Measurements from ENCODE around the gene THSD4.

DNA sequence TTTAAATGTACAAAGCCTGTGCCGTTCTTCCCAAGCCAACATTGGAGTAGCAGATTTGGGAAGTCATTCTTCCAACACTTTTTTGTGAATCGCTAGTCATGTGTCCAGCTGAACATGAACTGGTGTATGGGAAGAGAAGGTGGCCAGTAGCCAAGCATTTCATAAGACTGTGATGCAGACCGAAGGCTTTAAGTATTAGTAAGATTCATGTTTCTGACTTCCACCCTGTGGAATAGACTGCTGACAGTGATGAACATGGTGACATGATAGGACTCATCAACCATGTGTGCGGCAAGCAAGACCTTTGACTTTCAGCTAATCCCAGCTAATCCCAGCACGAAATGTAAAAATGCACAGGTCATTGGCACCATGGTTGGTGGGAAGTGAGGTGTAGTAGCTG lies 48.3 kb upstream of the THSD4 start:
- TF ChIP-seq CTCF (IDR thresholded peaks at IDR 0.05; ENCODE audit: insufficient read depth, low read depth, low read length) (no peak), EZH2 (IDR thresholded peaks at IDR 0.05; ENCODE audit: insufficient read depth, low read length) (no peak)
